Activated CD8-positive, alpha-beta memory T cell treated with anti-CD3 and anti-CD28 coated beads for 24 hours (primary cell): ENCODE results near the gene ABCA3.

Experiments
- DNase-seq: peaks from one replicate; pipeline ENCODE4 v3.0.0-alpha.2; 2020

ABCA3 gene

DNA sequence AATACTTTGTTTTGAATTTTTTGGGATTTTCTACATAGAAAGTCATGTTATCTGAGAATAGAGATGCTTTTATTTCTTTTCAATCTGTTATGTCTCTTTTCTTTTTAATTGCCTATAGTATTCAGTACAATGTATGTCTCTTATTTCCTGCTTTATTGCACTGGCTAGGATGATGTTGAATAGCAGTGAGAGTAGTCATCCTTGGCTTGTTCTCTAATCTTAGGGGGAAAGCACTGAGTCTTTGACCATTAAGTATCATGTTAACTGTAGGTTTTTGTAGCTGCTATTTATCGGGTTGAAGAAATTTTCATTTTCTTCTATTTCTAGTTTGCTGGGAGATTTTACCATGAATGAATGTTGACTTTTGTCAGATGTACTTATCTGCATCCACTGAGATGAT is 10.0 kb upstream of the ABCA3 start:
- no peak for DNase-seq

DNA sequence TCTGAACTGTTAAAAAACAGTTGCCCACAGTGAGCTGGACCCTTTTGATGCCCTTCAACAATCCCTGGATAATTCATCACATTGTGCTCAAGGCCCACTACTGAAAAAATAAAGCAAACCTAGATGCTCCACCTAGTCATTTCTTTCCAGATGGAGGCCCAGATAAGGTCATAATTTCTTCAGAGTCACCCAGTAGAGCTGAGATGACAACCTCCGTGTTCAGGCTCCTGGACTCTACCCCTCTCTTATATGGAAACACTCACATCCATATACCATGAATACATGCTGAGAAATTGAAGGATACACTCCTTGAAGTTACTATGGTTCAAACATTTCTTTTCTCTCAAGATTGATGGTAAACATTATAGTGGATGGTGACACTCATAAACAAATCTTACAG is 2.7 kb upstream of the ABCA3 start:
- DNase-seq: no peak

DNA sequence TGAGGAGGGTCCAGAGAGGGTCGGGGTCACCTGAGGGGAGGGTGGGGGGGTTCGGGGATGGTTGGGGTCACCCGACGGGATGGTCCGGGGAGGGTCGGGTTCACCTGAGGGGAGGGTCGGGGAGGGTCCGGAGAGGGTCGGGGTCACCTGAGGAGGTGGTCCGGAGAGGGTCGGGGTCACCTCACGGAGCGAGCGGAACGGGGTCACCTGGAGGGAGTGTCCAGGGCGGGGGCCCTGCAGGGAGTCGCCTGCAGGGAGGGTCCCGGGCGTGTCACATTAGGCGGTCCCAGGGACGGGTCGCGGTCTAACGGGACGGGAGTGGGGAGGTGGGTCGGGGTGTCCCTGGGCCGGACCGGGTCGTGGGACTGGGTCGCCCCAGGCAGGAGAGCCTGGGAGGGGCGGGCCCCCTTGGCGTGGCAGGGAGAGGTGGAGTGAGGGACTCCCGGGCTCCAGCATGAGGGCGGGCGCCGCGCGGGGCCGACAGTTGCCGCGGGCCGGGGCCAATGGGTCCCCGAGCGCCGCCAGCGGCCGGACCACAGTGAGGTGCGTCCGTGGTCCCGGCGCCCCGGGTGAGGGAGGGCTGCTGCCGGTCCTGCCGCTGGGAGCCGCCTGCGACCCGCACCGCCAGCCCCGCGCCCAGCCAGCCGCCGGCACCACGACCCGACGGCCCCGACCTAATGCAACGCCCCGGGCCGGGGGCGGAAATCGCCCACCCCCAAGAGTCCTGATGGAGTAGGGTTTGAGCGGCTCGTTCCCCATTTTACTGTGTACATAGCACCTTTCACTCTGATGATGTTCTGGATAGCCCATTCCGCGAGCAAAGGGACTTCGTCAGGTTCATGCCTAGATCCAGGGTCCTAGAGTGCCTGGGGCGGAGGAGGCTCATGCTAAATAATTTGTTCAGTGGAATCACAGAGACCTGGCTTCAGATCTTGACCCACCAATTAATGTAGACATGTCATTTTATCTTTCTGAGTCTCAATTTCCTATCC is 1.2 kb upstream of the ABCA3 start:
- peak; percentile 62 for DNase-seq

DNA sequence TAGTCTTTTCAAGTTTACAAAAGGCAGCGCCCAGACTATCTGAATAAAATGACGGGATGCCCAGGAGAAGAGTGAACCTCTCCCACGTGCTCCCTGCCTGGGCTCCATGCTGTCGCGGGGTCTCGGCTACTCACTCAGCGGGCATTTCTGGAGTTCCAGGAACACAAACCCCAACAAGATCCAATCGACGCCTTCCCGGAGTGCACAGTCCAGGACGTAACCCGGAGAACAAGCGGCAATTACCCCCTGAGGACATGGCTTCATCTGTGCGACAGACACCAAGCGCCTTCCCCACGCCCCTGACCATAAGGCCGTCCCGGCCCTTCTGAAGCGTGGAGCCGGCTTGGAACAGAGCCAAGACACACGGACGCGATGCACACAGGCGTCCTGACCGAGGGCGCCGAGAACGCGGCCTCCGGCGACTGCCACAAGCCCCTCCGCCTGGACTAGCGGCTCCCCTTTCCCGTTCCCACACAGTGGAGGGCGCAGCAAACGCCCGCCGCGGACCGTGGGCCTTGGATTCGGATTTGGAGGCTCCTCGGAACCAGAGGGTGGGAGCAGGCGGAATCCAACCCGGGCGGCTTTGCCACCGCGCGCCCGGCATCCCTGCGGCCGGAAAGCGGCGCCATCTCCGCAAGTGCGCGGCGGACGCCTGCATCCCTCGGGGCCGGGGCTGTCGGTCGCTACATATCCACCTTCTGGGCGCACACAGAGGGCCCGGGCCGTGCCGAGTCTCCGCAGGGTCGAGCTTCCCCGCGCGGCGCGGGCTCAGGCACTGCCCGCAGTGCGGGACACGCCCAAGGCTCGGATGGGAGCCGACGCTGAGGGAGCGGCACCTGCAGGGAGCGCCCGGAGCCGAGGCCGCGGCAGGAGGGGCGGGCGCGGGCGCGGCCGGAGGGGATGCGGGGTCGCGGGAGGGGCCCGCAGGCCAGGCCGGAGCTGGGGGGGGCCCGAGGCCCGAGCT is 725 bp downstream of the ABCA3 start:
- DNase-seq: peak; percentile 83

DNA sequence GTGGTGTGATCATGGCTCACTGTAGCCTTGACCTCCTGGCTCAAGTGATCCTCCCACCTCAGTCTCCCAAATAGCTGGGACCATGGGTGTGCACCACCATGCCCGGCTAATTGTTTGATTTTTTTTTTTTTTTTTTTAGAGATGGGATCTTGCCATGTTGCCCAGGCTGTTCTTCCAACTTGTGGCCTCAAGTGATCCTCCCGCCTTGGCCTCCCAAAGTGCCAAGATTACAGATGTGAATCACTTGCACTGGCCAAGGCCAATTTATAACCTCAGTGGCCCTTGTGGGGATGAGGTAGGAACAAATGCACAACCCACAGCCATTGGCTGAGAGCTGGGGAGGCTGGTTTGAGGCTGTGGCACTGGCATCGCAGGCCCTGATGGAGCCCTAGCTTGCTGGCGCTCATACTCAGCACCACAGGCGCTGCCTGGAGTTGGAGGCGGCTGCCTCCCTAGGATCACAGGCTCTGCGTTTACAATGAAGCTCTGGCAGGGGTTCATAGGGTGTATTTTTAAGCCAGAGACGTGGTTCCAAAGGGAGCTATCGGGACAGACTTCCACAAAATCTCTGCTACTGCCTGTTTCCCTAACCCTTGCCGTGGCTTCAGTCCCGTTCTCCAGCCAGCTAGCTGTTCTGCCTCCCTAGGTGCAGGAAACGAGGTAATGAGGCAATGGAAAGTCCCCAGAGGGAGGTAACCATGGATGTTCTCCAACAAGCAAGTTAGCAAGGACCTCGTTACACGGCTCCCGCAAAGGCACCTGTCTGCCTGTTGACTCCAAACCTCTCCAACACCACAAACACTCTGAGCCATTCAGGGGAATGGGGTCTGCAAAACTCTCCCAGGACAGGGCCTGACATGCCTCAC is 2.9 kb downstream of the ABCA3 start:
- DNase-seq: peak; percentile 42

DNA sequence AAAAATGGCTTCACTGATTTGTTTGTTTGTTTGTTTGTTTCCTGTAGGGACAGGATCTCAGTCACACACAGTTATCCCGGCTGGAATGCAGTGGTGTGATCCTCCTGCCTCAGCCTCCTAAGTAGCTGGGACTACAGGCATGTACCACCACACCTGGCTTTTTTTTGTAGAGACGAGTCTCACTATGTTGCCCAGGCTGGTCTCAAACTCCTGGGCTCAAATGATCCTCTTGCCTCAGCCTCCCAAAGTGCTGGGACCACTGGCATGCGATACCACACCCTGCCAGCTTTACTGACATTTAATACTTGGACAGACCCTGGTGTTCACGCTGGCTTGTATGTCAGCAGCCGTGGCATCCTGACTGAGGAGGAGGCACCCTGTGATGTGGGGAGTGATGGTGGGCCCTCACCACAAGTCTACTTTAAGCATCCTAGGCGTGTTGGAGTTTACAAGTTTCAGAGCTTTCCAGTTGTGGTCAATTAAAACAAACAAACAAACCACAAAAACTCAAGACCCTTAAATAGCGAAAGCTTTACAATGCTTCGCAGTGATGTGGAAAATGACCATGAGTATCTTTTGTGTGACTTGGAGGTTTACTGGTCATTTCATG is 5.1 kb downstream of the ABCA3 start:
- DNase-seq: peak; percentile 50

DNA sequence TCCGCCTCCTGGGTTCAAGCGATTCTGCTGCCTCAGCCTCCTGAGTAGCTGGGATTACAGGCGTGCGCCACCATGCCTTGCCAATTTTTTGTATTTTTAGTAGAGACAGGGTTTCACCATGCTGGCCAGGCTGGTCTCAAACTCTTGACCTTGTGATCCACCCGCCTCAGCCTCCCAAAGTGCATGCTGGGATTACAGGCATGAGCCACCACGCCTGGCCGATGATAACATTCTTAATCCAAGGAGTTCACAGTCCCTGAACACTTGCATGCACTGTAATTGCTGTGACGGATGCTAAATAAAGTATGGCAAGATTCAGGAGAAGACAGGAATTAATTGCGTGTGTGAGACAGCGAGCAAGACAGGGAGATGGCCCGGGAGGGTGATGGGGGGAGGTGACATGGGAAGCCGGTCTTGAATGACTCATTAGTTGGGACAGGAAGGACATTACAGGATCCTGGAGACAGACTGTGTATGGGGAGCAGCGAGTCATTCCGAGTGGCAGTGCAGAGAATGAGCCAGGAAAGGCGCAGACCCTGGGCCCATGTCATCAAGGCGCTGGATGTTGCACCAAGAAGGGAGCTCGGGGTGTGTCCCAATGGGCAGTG is 6.7 kb downstream of the ABCA3 start:
- DNase-seq: peak; percentile 42

DNA sequence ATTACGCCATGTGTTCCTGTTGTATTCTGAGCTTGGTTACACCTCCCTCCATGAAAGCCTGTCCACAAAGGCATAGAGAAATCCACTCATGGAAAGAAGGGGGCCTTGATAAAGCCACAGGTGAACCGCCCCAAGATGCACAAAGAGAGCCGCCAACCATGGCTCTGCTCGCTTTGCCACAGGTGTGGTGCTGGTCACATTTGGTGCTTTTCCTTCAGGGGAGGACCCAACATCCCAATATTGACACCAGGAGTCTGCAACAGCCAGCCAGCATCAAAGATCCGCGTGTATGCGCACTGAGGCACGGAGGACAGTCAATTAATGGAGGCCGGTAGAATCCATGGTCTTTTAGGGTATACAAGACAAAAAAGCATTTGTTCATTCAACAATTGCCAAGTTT is 7.3 kb downstream of the ABCA3 start:
- peak; percentile 28 for DNase-seq

DNA sequence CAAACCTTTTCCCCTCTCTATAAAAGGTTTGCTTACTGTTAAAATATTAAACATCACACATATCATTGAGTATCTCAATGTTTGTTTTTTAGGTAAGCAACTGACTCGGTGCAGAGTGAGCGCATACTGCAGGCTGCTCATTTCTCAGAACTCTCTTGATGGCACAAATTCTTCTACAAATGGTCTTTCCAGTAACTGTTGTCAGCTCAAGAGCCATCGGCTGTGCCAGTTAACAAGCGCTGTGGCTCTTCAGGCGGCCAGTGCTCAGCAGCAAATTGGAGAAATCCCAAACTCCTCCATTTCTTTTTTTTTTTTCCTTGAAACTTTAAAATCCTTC is 8.6 kb downstream of the ABCA3 start:
- no peak for DNase-seq

DNA sequence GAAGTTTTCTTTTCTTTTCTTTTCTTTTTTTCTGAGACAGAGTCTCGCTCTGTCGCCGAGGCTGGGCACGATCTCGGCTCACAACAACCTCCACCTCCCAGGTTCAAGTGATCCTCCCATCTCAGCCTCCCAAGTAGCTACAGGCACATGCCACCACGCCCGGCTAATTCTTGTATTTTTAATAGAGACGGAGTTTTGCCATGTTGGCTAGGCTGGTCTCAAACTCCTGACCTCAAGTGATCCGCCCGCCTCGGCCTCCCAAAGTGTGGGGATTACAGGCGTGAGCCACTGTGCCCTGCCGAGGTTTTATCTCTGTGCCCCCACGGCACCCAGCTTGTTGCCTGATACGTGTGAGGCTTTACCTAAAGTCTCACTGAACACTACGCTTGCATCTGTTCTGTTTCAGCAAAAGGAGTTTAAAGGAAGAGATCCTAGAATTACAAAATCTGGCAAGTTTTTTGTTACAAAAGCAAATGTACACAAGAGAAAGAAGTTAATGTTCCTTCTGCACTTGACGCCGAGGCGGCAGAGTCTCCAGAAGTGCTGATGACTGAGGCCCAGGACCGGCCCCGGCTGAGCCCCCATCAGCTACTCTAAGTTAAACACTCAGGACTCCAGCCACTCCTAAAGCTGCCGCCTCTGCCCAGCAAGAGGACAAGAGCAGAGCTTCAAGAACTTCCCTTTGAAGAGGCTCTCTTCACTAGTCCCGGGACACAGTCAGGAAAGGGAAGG is 9.2 kb downstream of the ABCA3 start:
- DNase-seq: no peak

DNA sequence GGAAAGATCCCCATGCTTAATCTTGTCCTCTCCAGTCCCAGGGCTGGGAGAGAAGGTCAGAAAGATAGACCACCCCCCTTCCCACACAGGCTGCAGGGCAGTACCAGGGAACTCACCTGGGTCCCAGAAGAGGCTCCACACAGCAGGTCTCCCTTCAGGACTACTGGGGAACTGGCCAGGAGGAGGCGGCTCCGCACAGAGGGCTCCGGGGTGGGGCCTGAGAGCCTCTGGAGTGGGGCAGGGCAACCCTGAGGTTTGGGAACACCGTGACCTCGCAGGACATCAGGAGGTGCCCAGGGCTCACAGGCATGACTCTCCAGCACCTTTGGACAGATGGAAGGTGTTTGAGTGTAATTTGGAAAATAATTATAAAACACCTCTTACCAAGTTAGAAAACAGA is 11.0 kb downstream of the ABCA3 start:
- DNase-seq: no peak

DNA sequence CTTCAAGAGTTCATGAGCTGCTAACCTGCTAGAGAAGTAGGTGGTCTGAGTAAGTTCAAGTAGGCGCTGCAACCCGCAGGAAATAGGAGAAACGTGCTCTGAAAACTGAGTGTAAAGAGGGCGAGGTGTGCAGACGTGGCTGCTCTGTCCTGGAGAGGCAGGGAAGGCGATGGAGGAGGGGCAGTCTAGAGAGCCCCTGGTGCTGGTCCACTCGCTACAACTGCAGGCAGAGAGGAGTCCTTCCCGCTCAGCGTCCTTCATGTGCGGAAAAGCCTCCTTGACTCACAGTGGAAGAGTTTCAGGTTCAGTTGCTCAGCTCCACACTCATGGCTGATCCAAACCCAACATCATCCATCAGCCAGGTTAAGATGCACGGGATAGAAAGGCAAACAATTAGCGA is 12.1 kb downstream of the ABCA3 start:
- DNase-seq: no peak

DNA sequence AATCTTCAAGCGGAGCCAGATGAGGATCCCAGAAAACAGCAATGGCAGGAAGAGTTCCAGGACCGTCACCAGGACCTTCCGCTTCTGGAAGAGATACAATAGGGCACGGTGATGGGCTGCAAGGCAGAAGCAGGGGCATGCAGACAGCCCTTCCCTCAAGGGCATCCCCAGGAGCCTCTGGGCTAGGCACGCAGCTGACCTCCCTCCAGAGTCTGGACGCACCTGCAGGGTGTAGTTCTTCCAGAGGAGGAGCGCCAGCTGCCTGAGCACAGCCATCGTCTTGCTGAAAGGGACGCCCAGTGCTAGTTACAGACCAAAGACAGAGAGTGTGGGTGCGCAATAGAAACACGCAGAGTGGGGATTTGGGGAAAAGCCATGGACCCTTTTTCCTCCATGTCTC is 14.3 kb downstream of the ABCA3 start:
- no peak for DNase-seq

DNA sequence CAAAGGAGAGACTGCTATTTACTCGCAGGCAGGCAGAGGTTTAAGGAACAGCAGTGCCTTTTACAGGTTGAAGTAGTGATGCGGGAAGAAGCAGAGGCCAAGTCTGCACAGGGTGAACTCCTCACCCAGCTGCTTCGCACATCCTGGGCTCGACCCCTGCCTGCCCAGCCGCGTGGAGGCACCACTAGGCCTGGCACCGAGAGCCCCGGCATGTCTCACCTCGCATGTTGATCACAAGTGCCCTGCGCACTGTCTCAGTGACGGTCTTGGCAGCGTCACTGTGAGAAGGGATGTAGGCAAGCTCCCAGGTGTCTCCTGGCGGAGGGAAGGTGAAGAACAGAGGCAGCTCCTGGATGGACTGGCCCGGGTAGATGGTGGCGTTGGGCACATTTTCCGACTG is 14.7 kb downstream of the ABCA3 start:
- DNase-seq: no peak

DNA sequence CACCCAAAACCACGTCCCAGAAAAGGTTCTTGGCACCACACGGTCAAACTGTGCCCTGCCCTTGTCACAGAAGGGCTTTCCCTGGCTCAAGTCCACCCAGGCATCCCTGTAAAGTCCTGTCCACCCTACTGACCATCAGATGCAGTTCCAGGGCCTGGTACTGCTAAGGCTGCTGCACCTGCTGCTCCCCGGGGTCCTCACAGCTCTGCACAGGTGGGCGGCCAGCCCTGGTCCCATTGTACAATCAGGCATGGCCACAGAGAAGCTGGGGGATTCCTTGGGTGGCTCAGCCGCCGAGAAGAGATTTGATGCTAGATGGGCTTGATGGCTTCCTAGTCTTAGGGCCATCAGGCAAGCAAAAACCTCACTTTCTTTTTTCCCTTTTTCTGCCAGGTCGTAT is 15.3 kb downstream of the ABCA3 start:
- DNase-seq: no peak

DNA sequence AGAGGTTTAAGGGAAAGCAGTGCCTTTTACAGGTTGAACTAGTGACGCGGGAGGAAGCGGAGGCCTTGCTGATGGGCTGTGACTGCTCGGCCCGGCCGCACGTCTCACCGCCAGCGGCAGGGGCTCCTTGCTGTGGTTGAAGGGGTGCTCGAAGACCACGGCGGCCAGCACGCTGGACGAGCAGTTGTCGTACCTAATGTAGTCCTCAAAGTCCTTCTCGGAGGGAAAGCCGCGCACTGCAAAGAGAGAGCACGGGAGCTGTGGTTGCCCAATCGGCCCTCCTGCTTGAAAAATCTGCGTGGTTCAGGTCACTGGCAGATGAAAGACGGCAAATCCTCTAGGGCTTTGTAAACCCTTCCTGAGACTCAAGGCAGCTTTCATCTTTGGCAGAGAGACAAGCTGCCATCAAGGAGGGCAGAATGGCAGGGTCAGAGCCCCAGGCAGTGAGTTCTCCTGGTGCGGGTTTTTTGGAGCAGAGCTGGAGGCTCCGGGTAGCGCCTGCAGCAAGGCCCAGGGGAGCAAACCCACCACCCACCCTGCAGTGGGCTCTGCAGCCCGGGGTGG is 16.1 kb downstream of the ABCA3 start:
- no peak for DNase-seq

DNA sequence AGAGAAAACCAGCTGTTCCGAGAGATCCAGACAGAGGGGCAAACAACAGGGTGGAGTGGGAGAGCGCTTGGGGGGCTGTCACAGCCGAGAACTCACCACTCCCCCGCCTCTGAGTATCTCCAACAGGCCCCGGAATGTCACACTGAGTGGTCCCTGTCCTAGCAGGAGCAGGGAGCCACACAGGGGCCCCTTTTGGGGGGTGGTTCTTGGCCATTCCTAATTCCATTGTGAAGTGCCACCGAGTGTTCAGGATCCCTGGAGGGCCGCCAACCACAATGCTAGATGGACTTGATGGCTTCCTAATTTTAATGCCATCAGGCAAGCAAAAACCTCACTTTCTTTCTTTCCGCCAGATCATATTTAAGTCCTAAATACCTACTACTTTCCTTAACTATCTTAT is 16.8 kb downstream of the ABCA3 start:
- no peak for DNase-seq

DNA sequence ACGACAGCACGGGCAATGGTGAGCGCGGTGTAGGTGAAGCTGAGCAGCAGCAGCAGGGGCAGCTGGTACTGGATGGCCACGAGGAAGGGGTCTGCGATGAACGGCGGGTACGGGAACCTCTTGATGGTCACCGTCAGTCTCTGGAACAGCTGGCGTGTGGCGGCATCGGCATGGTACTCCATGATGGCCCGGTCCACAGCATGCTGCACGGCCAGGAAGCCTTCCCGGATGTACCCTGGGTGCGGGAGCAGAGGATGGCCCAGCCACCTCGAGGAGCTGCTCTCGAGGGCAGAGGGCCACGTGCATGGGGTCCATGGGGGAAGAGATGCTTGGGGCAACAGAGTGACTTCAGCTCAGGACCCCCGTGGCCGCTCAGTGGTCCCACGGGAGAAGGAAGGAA is 20.9 kb downstream of the ABCA3 start:
- no peak for DNase-seq

DNA sequence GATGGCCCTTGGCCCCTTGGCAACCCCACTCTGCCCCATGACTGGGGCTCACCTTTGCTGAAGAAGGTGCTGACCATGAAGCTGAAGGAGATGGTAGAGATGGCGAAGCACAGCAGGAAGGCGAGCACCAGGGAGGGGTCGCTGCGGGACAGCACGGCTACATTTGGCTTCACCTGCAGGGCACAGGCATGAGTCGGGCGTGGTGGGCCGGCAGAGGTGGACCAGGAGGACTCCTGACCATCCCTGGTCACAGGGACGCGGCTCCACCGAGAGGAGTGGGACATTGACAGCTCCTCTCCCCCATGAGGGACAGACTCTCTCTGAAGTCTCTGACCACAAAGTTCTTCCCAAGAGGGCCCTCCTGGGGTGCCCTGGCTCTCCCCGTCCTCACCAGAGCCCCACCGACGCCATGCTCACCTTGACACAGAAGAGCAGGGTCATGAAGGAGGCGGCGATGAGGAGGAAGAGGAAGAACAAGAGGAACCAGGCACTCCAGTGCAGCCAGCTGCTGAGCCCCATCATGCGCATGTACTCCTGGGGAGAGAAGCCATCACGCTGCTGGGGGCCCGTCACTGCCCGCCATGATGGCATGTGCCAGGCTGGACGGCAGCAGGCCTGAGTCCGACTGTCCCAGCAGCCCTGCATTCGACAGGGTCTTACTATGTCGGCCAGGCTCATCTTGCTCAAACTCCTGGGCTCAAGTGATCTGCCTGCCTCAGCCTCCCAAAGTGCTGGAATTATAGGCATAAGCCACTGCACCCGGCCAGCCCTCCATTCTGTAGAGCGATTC is 23.1 kb downstream of the ABCA3 start:
- DNase-seq: no peak
